ENCODE results near the gene HAND2. TPM values are rescaled to one million over a fixed set of nuclear protein-coding genes. Genes with fewer than 3 reads are reported as not detected.

The HAND2 gene
- total RNA-seq, 2 donors from 2014 or later, result not detected

DNA sequence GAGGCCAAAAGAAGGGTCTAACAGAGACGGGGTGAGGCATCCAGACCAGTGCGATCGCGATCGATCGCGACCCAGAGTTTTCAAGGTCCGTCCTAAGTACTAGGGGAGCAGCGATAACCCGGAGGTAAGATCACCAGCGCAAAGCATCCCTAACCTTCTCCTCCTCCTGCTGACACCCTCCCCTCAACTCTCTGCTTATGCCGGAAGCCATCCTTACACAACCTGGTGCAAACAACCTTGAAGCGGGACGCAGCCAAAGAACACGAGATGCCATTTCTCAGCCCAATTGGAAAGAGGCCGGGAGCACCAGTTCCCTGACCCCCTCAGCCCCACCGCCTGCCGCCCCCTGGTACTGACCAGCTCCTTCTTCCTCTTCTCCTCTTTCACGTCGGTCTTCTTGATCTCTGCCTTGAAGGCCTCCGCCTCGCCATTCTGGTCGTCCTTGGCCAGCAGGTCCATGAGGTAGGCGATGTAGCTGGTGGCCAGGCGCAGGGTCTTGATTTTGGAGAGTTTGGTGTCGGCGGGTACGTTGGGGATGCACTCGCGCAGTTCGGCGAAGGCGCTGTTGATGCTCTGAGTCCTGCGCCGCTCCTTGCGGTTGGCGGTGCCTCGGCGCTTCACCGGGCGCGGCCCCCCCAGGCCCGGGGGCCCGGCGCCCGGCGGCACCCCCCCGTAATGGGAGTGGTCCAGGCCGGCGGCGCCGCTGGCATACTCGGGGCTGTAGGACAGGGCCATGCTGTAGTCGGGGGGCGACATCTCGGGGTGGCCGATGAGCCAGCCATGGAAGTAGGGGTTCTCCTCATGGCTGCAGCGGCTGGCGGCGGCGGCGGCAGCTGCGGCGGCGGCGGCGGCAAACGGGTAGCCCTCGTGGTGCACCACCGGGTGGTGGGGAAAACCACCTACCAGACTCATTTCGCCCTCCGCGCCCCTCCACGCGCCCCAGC lies 1.4 kb downstream of the HAND2 start:
- H3K4me3 ChIP-seq (ENCODE audit: low read length), result no peak overlapping the region
- H3K4me1 ChIP-seq (ENCODE audit: control insufficient read depth, insufficient read depth, low read length), result no peaks in the 10 kb centered on the region
- peak overlapping the region; percentile 23 for H3K4me3 Mint-ChIP-seq

DNA sequence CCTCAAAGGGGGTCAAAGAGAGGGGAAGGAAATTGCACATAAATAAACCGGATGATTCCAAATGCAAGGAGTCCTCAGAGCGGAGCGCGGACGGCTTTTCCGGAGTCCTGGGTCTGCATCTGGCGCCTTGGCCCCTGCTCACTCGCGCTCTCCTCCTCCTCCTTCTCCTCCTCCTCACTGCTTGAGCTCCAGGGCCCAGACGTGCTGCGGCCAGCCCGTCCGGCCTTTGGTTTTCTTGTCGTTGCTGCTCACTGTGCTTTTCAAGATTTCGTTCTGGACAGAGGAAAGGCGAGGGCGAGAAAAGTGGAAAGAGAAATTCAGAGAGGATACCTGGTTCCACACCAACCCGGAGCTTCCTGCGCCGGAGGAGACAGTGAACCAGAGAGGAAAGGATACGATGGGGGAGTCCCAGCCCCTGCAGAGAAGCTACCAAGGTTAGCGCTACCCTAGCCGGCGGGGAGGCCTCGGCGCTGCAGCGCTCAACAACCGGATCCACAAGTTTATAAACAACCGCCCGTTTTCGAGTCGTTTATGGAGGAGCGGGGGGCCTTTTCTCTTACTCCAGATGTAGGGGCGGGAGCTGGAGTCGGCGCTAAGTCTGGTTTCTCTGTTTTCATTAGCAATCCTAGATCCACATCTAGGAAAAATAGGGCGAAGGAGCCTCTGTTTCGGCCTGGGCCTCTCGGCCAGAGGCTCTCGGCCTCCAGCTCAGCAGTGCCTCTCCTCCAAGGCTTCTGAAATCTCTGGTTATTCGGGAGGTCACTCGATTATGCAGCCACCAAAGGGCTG lies 2.7 kb downstream of the HAND2 start:
- Mint-ChIP-seq H3K4me3 (peak overlapping the region; percentile 36), H3K27ac (no peak overlapping the region), H3K36me3 (ENCODE audit: low read depth) (no peaks in the 10 kb centered on the region), H3K9me3 (no peaks in the 10 kb centered on the region), H3K4me1 (peaks cover 54% of the 10 kb centered on the region), H3K27me3 (ENCODE audit: insufficient read depth) (peaks cover 97% of the 10 kb centered on the region)
- Histone ChIP-seq H3K4me3 (ENCODE audit: low read length) (no peak overlapping the region), H3K36me3 (ENCODE audit: control insufficient read depth, insufficient read depth, low read length) (no peaks in the 10 kb centered on the region), H3K27ac (ENCODE audit: low read depth, low read length) (no peak overlapping the region), H3K27me3 (ENCODE audit: control insufficient read depth, insufficient read depth, low read length, poor library complexity, severe bottlenecking) (peaks cover 97% of the 10 kb centered on the region), H3K9me3 (ENCODE audit: control insufficient read depth, low read length) (no peaks in the 10 kb centered on the region), H3K9ac (ENCODE audit: extremely low read depth, low read length, poor library complexity, severe bottlenecking) (no peak overlapping the region), H3K4me1 (ENCODE audit: control insufficient read depth, insufficient read depth, low read length) (peaks cover 5% of the 10 kb centered on the region)
- TF ChIP-seq, protein P1, sequence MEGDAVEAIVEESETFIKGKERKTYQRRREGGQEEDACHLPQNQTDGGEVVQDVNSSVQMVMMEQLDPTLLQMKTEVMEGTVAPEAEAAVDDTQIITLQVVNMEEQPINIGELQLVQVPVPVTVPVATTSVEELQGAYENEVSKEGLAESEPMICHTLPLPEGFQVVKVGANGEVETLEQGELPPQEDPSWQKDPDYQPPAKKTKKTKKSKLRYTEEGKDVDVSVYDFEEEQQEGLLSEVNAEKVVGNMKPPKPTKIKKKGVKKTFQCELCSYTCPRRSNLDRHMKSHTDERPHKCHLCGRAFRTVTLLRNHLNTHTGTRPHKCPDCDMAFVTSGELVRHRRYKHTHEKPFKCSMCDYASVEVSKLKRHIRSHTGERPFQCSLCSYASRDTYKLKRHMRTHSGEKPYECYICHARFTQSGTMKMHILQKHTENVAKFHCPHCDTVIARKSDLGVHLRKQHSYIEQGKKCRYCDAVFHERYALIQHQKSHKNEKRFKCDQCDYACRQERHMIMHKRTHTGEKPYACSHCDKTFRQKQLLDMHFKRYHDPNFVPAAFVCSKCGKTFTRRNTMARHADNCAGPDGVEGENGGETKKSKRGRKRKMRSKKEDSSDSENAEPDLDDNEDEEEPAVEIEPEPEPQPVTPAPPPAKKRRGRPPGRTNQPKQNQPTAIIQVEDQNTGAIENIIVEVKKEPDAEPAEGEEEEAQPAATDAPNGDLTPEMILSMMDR (conservative IDR thresholded peaks at IDR 0.05), result no peak
- DNase-seq, result peak; percentile 92
- 2 to 5% methylated on average over 26 to 42 of the region's 42 CpGs for WGBS, 2 experiments (ENCODE audit: insufficient coverage in 1 of 2, insufficient read length in 1 of 2)

More for the DNA sequence above, 1.4 kb downstream of the HAND2 start:
- H3K9ac ChIP-seq (ENCODE audit: extremely low read depth, low read length, poor library complexity, severe bottlenecking), result no peak overlapping the region
- DNase-seq, result peak; percentile 81
- TF ChIP-seq, protein P1 (conservative IDR thresholded peaks at IDR 0.05), result no peak
- no peaks in the 10 kb centered on the region for H3K9me3 Mint-ChIP-seq
- no peaks in the 10 kb centered on the region for H3K36me3 Mint-ChIP-seq (ENCODE audit: low read depth)
- 1 to 4% methylated on average over 27 to 75 of the region's 75 CpGs for WGBS, 2 experiments (ENCODE audit: insufficient coverage in 1 of 2, insufficient read length in 1 of 2)
- no peaks in the 10 kb centered on the region for H3K36me3 ChIP-seq (ENCODE audit: control insufficient read depth, insufficient read depth, low read length)
- no peak overlapping the region for H3K27ac Mint-ChIP-seq
- H3K27me3 ChIP-seq (ENCODE audit: control insufficient read depth, insufficient read depth, low read length, poor library complexity, severe bottlenecking), result peaks cover 97% of the 10 kb centered on the region
- peaks cover 97% of the 10 kb centered on the region for H3K27me3 Mint-ChIP-seq (ENCODE audit: insufficient read depth)
- H3K4me1 Mint-ChIP-seq, result peaks cover 42% of the 10 kb centered on the region
- no peak overlapping the region for H3K27ac ChIP-seq (ENCODE audit: low read depth, low read length)
- H3K9me3 ChIP-seq (ENCODE audit: control insufficient read depth, low read length), result no peaks in the 10 kb centered on the region

DNA sequence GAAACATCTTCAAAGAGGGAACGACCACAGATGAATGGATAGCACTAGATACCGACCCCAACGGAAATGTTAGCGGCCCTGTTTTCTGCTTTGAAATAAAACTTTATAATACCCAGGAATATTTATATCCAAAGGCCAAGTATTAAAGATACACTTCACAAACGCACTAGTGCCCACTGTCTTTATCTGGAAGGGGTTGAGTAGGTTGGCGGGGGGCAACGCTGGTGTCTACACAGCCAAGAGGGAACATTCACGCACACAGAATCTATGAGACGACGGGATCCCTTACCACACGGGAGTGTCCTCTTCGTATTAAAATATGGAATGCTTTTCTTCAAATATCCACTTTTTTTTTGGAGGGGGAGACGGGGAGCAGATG lies 3.3 kb downstream of the HAND2 start:
- no peak for DNase-seq
- Mint-ChIP-seq H3K4me1 (peaks cover 57% of the 10 kb centered on the region), H3K36me3 (ENCODE audit: low read depth) (no peaks in the 10 kb centered on the region), H3K9me3 (no peaks in the 10 kb centered on the region), H3K4me3 (peak overlapping the region; percentile 36), H3K27me3 (ENCODE audit: insufficient read depth) (peaks cover 97% of the 10 kb centered on the region), H3K27ac (no peak overlapping the region)
- Histone ChIP-seq H3K4me3 (ENCODE audit: low read length) (no peak overlapping the region), H3K4me1 (ENCODE audit: control insufficient read depth, insufficient read depth, low read length) (peaks cover 6% of the 10 kb centered on the region), H3K9ac (ENCODE audit: extremely low read depth, low read length, poor library complexity, severe bottlenecking) (no peak overlapping the region), H3K27me3 (ENCODE audit: control insufficient read depth, insufficient read depth, low read length, poor library complexity, severe bottlenecking) (peaks cover 97% of the 10 kb centered on the region), H3K27ac (ENCODE audit: low read depth, low read length) (no peak overlapping the region), H3K36me3 (ENCODE audit: control insufficient read depth, insufficient read depth, low read length) (no peaks in the 10 kb centered on the region), H3K9me3 (ENCODE audit: control insufficient read depth, low read length) (no peaks in the 10 kb centered on the region)
- TF ChIP-seq, protein P1 (conservative IDR thresholded peaks at IDR 0.05), result no peak
- WGBS, 2 experiments (ENCODE audit: insufficient coverage in 1 of 2, insufficient read length in 1 of 2), result 2% methylated on average over 13 of the region's 13 CpGs; no CpG with 5 or more reads in 1 of the 2 experiments
